ENCODE results near the gene DNAJC8. TPM values are rescaled to one million over a fixed set of nuclear protein-coding genes. Genes with fewer than 3 reads are reported as not detected.

DNAJC8 gene
- total and polyA plus RNA-seq, 2 of the 4 experiments (the other 2 are of a cell fraction) = 53.6 to 81.0 TPM

DNA sequence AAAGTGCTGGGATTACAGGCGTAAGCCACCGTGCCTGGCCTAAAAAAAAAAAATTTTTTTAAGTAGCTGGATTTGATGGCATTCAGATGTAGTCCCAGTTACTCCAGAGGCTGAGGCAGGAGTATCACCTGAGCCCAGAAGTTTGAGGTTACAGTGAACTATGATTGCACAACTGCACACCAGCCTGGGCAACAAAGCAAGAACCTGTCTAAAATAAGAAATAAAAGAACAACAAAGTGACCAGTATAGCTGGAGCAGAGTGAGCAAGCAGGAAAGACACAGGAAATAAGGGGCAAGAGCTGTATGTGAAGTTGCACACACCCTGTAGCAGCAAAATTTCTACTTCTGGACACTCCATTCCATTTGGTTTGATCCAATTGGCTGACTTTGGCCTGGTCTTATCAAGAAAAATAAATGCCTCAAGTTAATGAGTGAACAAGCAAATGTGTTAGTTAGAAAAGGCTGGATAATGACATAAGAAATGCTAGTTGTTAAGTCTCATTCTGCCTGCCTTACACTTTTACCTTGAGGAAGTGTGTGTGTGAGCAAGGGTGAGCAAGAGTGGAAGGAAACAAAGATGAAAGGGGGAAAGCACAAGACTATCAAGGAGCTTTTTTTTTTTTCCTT is 11.0 kb upstream of the DNAJC8 start:
- Histone ChIP-seq H3K56ac (ENCODE audit: extremely low read depth, insufficient read depth, low read length) (no peak overlapping the region), H2BK20ac (ENCODE audit: low read depth, low read length) (no peak overlapping the region), H3K9me1 (ENCODE audit: insufficient read depth, low read length) (no peaks in the 10 kb centered on the region), H3K27ac (ENCODE audit: insufficient read depth, low read length) (no peak overlapping the region), H2AK5ac (ENCODE audit: low read depth, low read length) (no peak overlapping the region), H2BK120ac (ENCODE audit: low read depth, low read length) (no peak overlapping the region), H3K4ac (ENCODE audit: low read depth, low read length) (no peak overlapping the region), H2AFZ (replicated peaks; ENCODE audit: low read length, poor library complexity) (no peak overlapping the region), H3K9me3 (ENCODE audit: control insufficient read depth, insufficient read depth, low read length) (no peaks in the 10 kb centered on the region), H4K8ac (ENCODE audit: low read depth in 2 of 2, low read length in 2 of 2) (no peak overlapping the region), H4K20me1 (ENCODE audit: insufficient read depth, low read length) (no peaks in the 10 kb centered on the region), H3K4me1 (ENCODE audit: control insufficient read depth, insufficient read depth, low read length) (peaks cover 10% of the 10 kb centered on the region), H3K4me2 (ENCODE audit: low read depth, low read length) (no peak overlapping the region), H3K14ac (replicated peaks; ENCODE audit: low read depth, low read length) (no peak overlapping the region), H3K9ac (ENCODE audit: low read depth, low read length) (no peak overlapping the region), H3K23ac (ENCODE audit: low read depth, low read length) (no peak overlapping the region), H4K5ac (ENCODE audit: low read depth, low read length) (no peak overlapping the region), H4K91ac (ENCODE audit: insufficient read depth, low read depth, low read length) (no peak overlapping the region), H3K27me3 (ENCODE audit: control insufficient read depth, insufficient read depth, low read length) (no peaks in the 10 kb centered on the region), H3K36me3 (ENCODE audit: control insufficient read depth, insufficient read depth, low read length) (no peaks in the 10 kb centered on the region), H2BK15ac (ENCODE audit: low read depth, low read length) (no peak overlapping the region), H3K4me3 (ENCODE audit: insufficient read depth, low read depth, low read length) (no peak overlapping the region), H3K18ac (ENCODE audit: low read depth, low read length) (no peak overlapping the region), H2AK9ac (replicated peaks; ENCODE audit: low read depth, low read length, poor library complexity) (no peak overlapping the region), H2BK5ac (ENCODE audit: low read depth, low read length, poor library complexity, severe bottlenecking) (no peak overlapping the region), H3K79me1 (ENCODE audit: low read depth in 1 of 2, low read length in 2 of 2) (peaks cover 0 to 15% of the 10 kb centered on the region in 2 experiments; a peak in 2 of 4 replicates)
- no TSS peak for BruUV-seq (replicated peaks)
- intact Hi-C loops (cut with micrococcal nuclease) (no loop called here), dilution Hi-C loops (cut with HindIII; ENCODE audit: low sequenced_read_pairs, unreplicated experiment) (no loop called here), in situ Hi-C loops (cut with MboI; ENCODE audit: low sequenced_read_pairs) (no loop called here)
- ChIA-PET CTCF (interaction anchor here (0.7 kb wide), 1 partner anchor 555 kb away, joined by 3 read pairs; no protein-coding TSS in a partner anchor), POLR2A (ENCODE audit: unreplicated experiment) (interaction anchor here (0.6 kb wide), 1 partner anchor 264 kb away, joined by 4 read pairs; no protein-coding TSS in a partner anchor)
- WGBS, 2 experiments (ENCODE audit: extremely low coverage in 2 of 2, insufficient read length in 1 of 2) = no CpG with 5 or more reads among the region's 2 CpGs
- TF ChIP-seq CEBPB (IDR thresholded peaks at IDR 0.05; ENCODE audit: low read depth, low read length) = peak; percentile 56
- no peak for TF ChIP-seq RCOR1 (IDR thresholded peaks at IDR 0.05; ENCODE audit: insufficient replicate concordance, low read length)
- ATAC-seq (ENCODE audit: low read depth) (no peak), DNase-seq (no peak)
